Left ventricle myocardium inferior (tissue), 1 donor: ENCODE results near the gene RPL12. TPM values are rescaled to one million over a fixed set of nuclear protein-coding genes. Genes with fewer than 3 reads are reported as not detected.
A peak's percentile ranks its signal among the peaks of the same experiment; 100 is the strongest.

Experiments used
- DNase-seq: peaks from one replicate; pipeline ENCODE4 v3.0.0-alpha.2; 2020
- H3K27ac ChIP-seq: fragments of 200-600 bp; replicated peaks from 2 replicates; pipeline ENCODE4 v1.8.0; 2021
- H3K27me3 ChIP-seq: fragments of 200-600 bp; 2 replicates; pipeline ENCODE4 v1.8.0; 2021; ENCODE audit warnings: low read depth
- H3K36me3 ChIP-seq: fragments of 200-600 bp; 2 replicates; pipeline ENCODE4 v1.8.0; 2021
- H3K4me1 ChIP-seq: fragments of 200-600 bp; 2 replicates; pipeline ENCODE4 v1.8.0; 2021
- H3K4me3 ChIP-seq: fragments of 200-600 bp; 2 replicates; pipeline ENCODE4 v1.8.0; 2021; ENCODE audit warnings: mild to moderate bottlenecking, moderate library complexity
- H3K9me3 ChIP-seq: fragments of 200-600 bp; replicated peaks from 2 replicates; pipeline ENCODE4 v1.8.0; 2021
- CTCF ChIP-seq: fragments of 200-600 bp; IDR thresholded peaks from 2 replicates; pipeline ENCODE4 v1.8.0; 2021; ENCODE audit warnings: antibody characterized with exemption, mild to moderate bottlenecking, borderline replicate concordance
- intact Hi-C: fragments of 100-400 bp; cut with micrococcal nuclease; formaldehyde crosslinking; loops from one replicate; pipeline ENCODE4 v1.11.0; 2022
- long read RNA-seq: library from polyadenylated mRNA; unstranded; transcript quantifications from one replicate; pipeline ENCODE4 v2.0.0, GENCODE V29; 2021
- total RNA-seq: library from RNA; stranded (reverse); fragmentation: NEBNext Ultra II Directional; extraction: Animal tissue kit (Norgen Biotek cat#: 25700); gene quantifications from one replicate; pipeline ENCODE4 v1.2.1, GENCODE V29; 2021
- donor health status: DM: no; HTN: yes; CAD: no; lungs with severe emphysema.

The RPL12 gene
- 605 TPM for total RNA-seq
- long read RNA-seq, transcript RPL12-201 (7 exons, 633 nt): major isoform, 209 of 216 reads
- long read RNA-seq, partial matches to known transcripts: 5 of 216 reads
- long read RNA-seq, other reads (novel, unspliced or antisense): 1 of 216 reads

DNA sequence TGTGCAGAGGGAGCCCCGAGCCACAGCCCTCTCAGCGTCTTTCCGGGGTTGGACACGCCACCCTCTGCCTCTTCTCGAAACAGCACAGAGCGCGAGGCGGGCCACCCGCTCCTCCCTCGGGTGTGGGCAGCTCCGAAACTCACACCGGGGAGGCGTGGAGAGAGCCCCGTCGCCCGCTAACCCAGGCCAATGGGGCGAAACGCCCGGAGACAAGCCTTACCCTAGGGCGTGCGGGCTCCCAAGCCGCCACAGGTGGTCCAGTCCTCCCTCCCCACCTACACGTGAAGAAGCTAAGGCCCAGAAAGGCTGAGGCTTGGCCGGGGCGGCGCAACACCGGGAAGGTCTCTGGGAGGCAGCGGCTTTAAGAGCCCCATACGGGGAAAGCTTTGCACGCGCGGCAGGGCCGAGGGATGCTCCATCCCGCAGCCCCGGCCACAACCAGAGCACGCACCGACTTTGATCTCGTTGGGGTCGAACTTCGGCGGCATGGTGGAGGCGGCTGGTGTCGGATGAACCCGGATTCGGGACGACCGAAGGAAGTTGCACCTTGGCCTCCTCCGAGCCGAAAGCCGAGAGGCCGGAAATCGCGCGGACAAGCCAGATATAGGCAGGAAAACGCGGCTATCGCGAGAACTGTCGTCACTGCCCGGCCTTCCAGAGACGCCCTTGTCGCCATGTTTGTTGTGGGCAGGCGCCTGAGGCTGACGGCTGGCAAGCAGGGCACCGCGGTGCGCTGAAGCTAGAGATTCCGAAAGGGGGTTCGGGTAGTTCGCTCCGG is at the start of gene RPL12, which contains the start of gene LRSAM1:
Gene RPL12, minus strand, starts transcription at position 577 of the 778 bp plus-strand sequence. Its CDS starts 89 bp downstream, at position 488.
Gene LRSAM1, plus strand, starts transcription at position 681 of the 778 bp plus-strand sequence. CDS start 3,018 bp downstream, outside the sequence.
- no peaks in the 10 kb centered on the region for H3K9me3 ChIP-seq
- peak; percentile 97 for DNase-seq
- peaks cover 78% of the 10 kb centered on the region for H3K4me1 ChIP-seq
- H3K4me3 ChIP-seq: peak within 1 kb of the TSS; percentile 83
- H3K27me3 ChIP-seq: no peaks in the 10 kb centered on the region
- intact Hi-C loops: no loop called here
- H3K27ac ChIP-seq: peak within 1 kb of the TSS; percentile 98
- peaks cover 50% of the 10 kb centered on the region for H3K36me3 ChIP-seq
- TF ChIP-seq CTCF: no peak

DNA sequence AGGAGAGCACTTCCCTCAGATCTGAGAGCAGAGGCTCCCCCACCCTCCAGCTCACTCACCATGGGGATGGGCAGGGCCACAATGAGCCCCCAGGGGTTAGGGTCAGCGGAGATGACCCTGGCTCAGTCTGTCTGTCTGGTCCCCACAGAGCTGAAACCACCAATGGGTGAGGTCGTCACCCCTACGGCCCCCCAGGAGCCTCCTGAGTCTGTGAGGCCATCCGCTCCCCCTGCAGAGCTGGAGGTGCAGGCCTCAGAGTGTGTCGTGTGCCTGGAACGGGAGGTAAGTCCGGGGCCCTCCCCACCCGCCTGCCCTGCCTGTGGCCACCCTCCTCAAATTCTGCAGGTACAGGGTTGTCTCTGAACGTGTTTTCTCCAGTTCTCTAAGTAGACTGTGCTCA is 49.7 kb upstream of the RPL12 start:
- intact Hi-C loops: loop anchor here (5.0 to 10.0 kb wide), 2 partner anchors 86 to 424 kb away; no protein-coding TSS in a partner anchor
- H3K36me3 ChIP-seq: peaks cover 72% of the 10 kb centered on the region
- no peak for DNase-seq
- H3K9me3 ChIP-seq: no peaks in the 10 kb centered on the region
- no peaks in the 10 kb centered on the region for H3K27me3 ChIP-seq
- H3K4me3 ChIP-seq: no peak overlapping the region
- no peak for TF ChIP-seq CTCF
- no peak overlapping the region for H3K27ac ChIP-seq
- peaks cover 4% of the 10 kb centered on the region for H3K4me1 ChIP-seq

DNA sequence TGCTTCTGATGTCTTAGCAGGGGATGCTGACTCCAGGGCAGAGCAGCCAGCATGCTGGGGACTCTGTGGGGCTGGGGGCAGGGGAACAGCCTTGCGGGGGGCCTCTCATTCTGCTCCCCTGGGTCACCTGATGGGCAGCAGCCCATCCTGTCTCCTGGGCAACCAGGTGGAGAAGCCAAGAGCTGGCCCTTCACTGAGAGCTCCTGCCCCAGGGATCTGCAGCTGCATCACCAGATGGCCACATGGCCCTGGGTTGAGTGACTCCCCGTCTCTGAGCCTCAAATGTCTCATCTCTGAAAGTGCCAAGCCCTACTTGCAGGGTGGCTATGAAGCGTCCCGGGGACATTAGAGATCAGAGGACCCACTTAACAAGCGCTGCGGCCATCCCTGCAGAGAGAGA is 49.2 kb upstream of the RPL12 start:
- TF ChIP-seq CTCF: no peak
- no peaks in the 10 kb centered on the region for H3K9me3 ChIP-seq
- H3K4me1 ChIP-seq: peaks cover 9% of the 10 kb centered on the region
- H3K36me3 ChIP-seq: peaks cover 77% of the 10 kb centered on the region
- DNase-seq: no peak
- H3K27ac ChIP-seq: no peak overlapping the region
- H3K4me3 ChIP-seq: no peak overlapping the region
- H3K27me3 ChIP-seq: no peaks in the 10 kb centered on the region
- intact Hi-C loops: loop anchor here (5.0 to 10.0 kb wide), 2 partner anchors 87 to 424 kb away; no protein-coding TSS in a partner anchor

- Histone ChIP-seq H3K4me3 (no peak overlapping the region), H3K27ac (no peak overlapping the region), H3K4me1 (peaks cover 28% of the 10 kb centered on the region), H3K9me3 (no peaks in the 10 kb centered on the region), H3K36me3 (peaks cover 74% of the 10 kb centered on the region), H3K27me3 (no peaks in the 10 kb centered on the region)
- no peak for DNase-seq
- no peak for TF ChIP-seq CTCF
- intact Hi-C loops: no loop called here
Observed at GRCh38 chr9:127498298-127498697, 47.1 kb upstream of the RPL12 start.

GRCh38 chr9:127497656-127498290 is 46.6 kb upstream of the RPL12 start:
- no peak for TF ChIP-seq CTCF
- DNase-seq: no peak
- Histone ChIP-seq H3K4me3 (no peak overlapping the region), H3K9me3 (no peaks in the 10 kb centered on the region), H3K27ac (no peak overlapping the region), H3K27me3 (no peaks in the 10 kb centered on the region), H3K36me3 (peaks cover 73% of the 10 kb centered on the region), H3K4me1 (peaks cover 33% of the 10 kb centered on the region)
- intact Hi-C loops: no loop called here
